Measurements from ENCODE around the gene TAC3. TPM values are rescaled to one million over a fixed set of nuclear protein-coding genes. Genes with fewer than 3 reads are reported as not detected.

Gene TAC3
- total and polyA plus RNA-seq, 2 donors = 2.6 to 21.2 TPM

GRCh38 chr12:57006809-57007475 lies 9.4 kb downstream of the TAC3 start:
- Histone ChIP-seq H3K4me3 (ENCODE audit: low read depth, low read length) (peak overlapping the region; percentile 84), H3K27ac (ENCODE audit: low read depth) (no peak overlapping the region), H3K4me1 (ENCODE audit: insufficient read depth) (no peaks in the 10 kb centered on the region), H3K36me3 (ENCODE audit: insufficient read depth) (peaks cover 2% of the 10 kb centered on the region)
- DNase-seq (ENCODE audit: extremely low spot score) = no peak
- WGBS = 63% methylated on average over 10 of the region's 10 CpGs

- no peak for DNase-seq (ENCODE audit: extremely low spot score)
- peak within 1 kb of the TSS; percentile 54 for H3K27ac ChIP-seq (ENCODE audit: low read depth)
- peaks cover 2% of the 10 kb centered on the region for H3K36me3 ChIP-seq (ENCODE audit: insufficient read depth)
- H3K4me3 ChIP-seq (ENCODE audit: low read depth, low read length) = peak within 1 kb of the TSS; percentile 84
- no peaks in the 10 kb centered on the region for H3K4me1 ChIP-seq (ENCODE audit: insufficient read depth)
- WGBS = under 1% methylated on average over 94 of the region's 94 CpGs
Measured at GRCh38 chr12:57005980-57006808, 10.1 kb downstream of the TAC3 start, which contains the start of gene ZBTB39. Gene ZBTB39 (minus strand): TSS chr12:57006546. CDS start chr12:57004917, 1,629 bp downstream.

GRCh38 chr12:57004651-57005050 lies 11.7 kb downstream of the TAC3 start:
- 78% methylated on average over 6 of the region's 6 CpGs for WGBS

GRCh38 chr12:57003395-57003794 lies 12.9 kb downstream of the TAC3 start:
- no peak for DNase-seq (ENCODE audit: extremely low spot score)
- WGBS = 94% methylated on average over 13 of the region's 13 CpGs
- no peak overlapping the region for H3K4me3 ChIP-seq (ENCODE audit: low read depth, low read length)

More at GRCh38 chr12:57004651-57005050, 11.7 kb downstream of the TAC3 start:
- Histone ChIP-seq H3K4me1 (ENCODE audit: insufficient read depth) (no peaks in the 10 kb centered on the region), H3K36me3 (ENCODE audit: insufficient read depth) (peaks cover 2% of the 10 kb centered on the region), H3K4me3 (ENCODE audit: low read depth, low read length) (no peak overlapping the region), H3K27ac (ENCODE audit: low read depth) (no peak overlapping the region)
- DNase-seq (ENCODE audit: extremely low spot score) = no peak

GRCh38 chr12:57001448-57001906 lies 14.9 kb downstream of the TAC3 start:
- 32% methylated on average over 13 of the region's 13 CpGs for WGBS
- no peak for DNase-seq (ENCODE audit: extremely low spot score)
- H3K36me3 ChIP-seq (ENCODE audit: insufficient read depth) = peaks cover 2% of the 10 kb centered on the region
- no peaks in the 10 kb centered on the region for H3K4me1 ChIP-seq (ENCODE audit: insufficient read depth)
- no peak overlapping the region for H3K27ac ChIP-seq (ENCODE audit: low read depth)
- no peak overlapping the region for H3K4me3 ChIP-seq (ENCODE audit: low read depth, low read length)

More at GRCh38 chr12:57003395-57003794, 12.9 kb downstream of the TAC3 start:
- Histone ChIP-seq H3K4me1 (ENCODE audit: insufficient read depth) (no peaks in the 10 kb centered on the region), H3K36me3 (ENCODE audit: insufficient read depth) (peaks cover 2% of the 10 kb centered on the region), H3K27ac (ENCODE audit: low read depth) (no peak overlapping the region)

GRCh38 chr12:57000393-57000792 lies 15.9 kb downstream of the TAC3 start:
- DNase-seq (ENCODE audit: extremely low spot score) = no peak
- H3K4me1 ChIP-seq (ENCODE audit: insufficient read depth) = no peaks in the 10 kb centered on the region
- H3K4me3 ChIP-seq (ENCODE audit: low read depth, low read length) = no peak overlapping the region
- peaks cover 2% of the 10 kb centered on the region for H3K36me3 ChIP-seq (ENCODE audit: insufficient read depth)
- 67% methylated on average over 1 of the region's 1 CpG for WGBS
- H3K27ac ChIP-seq (ENCODE audit: low read depth) = no peak overlapping the region

GRCh38 chr12:56999456-56999855 lies 16.9 kb downstream of the TAC3 start:
- peaks cover 2% of the 10 kb centered on the region for H3K36me3 ChIP-seq (ENCODE audit: insufficient read depth)

GRCh38 chr12:56998981-56999380 lies 17.3 kb downstream of the TAC3 start:
- no peaks in the 10 kb centered on the region for H3K4me1 ChIP-seq (ENCODE audit: insufficient read depth)
- H3K36me3 ChIP-seq (ENCODE audit: insufficient read depth) = peaks cover 2% of the 10 kb centered on the region
- no peak overlapping the region for H3K4me3 ChIP-seq (ENCODE audit: low read depth, low read length)
- WGBS = 73% methylated on average over 4 of the region's 4 CpGs
- no peak overlapping the region for H3K27ac ChIP-seq (ENCODE audit: low read depth)
- DNase-seq (ENCODE audit: extremely low spot score) = no peak

More at GRCh38 chr12:56999456-56999855, 16.9 kb downstream of the TAC3 start:
- DNase-seq (ENCODE audit: extremely low spot score) = no peak
- Histone ChIP-seq H3K4me1 (ENCODE audit: insufficient read depth) (no peaks in the 10 kb centered on the region), H3K4me3 (ENCODE audit: low read depth, low read length) (no peak overlapping the region), H3K27ac (ENCODE audit: low read depth) (no peak overlapping the region)
- 83% methylated on average over 4 of the region's 4 CpGs for WGBS

GRCh38 chr12:56998316-56998715 lies 18.0 kb downstream of the TAC3 start:
- H3K4me1 ChIP-seq (ENCODE audit: insufficient read depth) = no peaks in the 10 kb centered on the region
- H3K36me3 ChIP-seq (ENCODE audit: insufficient read depth) = peaks cover 2% of the 10 kb centered on the region
- H3K4me3 ChIP-seq (ENCODE audit: low read depth, low read length) = no peak overlapping the region
- H3K27ac ChIP-seq (ENCODE audit: low read depth) = no peak overlapping the region
- no peak for DNase-seq (ENCODE audit: extremely low spot score)
- 86% methylated on average over 6 of the region's 6 CpGs for WGBS

- H3K4me3 ChIP-seq (ENCODE audit: low read depth, low read length) = no peak overlapping the region
- WGBS = 72% methylated on average over 12 of the region's 12 CpGs
- H3K4me1 ChIP-seq (ENCODE audit: insufficient read depth) = no peaks in the 10 kb centered on the region
- no peak overlapping the region for H3K27ac ChIP-seq (ENCODE audit: low read depth)
- H3K36me3 ChIP-seq (ENCODE audit: insufficient read depth) = no peaks in the 10 kb centered on the region
- no peak for DNase-seq (ENCODE audit: extremely low spot score)
Measured at GRCh38 chr12:56996793-56997545, 19.4 kb downstream of the TAC3 start.

GRCh38 chr12:56995930-56996496 lies 20.3 kb downstream of the TAC3 start:
- no peaks in the 10 kb centered on the region for H3K4me1 ChIP-seq (ENCODE audit: insufficient read depth)
- H3K4me3 ChIP-seq (ENCODE audit: low read depth, low read length) = no peak overlapping the region
- WGBS = 91% methylated on average over 11 of the region's 11 CpGs
- no peak for DNase-seq (ENCODE audit: extremely low spot score)
- H3K27ac ChIP-seq (ENCODE audit: low read depth) = no peak overlapping the region
- H3K36me3 ChIP-seq (ENCODE audit: insufficient read depth) = no peaks in the 10 kb centered on the region

- DNase-seq (ENCODE audit: extremely low spot score) = no peak
- Histone ChIP-seq H3K27ac (ENCODE audit: low read depth) (no peak overlapping the region), H3K4me1 (ENCODE audit: insufficient read depth) (no peaks in the 10 kb centered on the region), H3K36me3 (ENCODE audit: insufficient read depth) (no peaks in the 10 kb centered on the region), H3K4me3 (ENCODE audit: low read depth, low read length) (no peak overlapping the region)
- 92% methylated on average over 26 of the region's 26 CpGs for WGBS
Measured at GRCh38 chr12:56995201-56995929, 21.0 kb downstream of the TAC3 start.
